ENCODE measurements around the gene MDM1. TPM values are rescaled to one million over a fixed set of nuclear protein-coding genes. Genes with fewer than 3 reads are reported as not detected.

The MDM1 gene
- total RNA-seq, 1 experiment from 2014 or later, result 10.0 TPM

- no peak for TF ChIP-seq REST (IDR thresholded peaks at IDR 0.05; ENCODE audit: low read depth)
- no peak for TF ChIP-seq SIN3A (IDR thresholded peaks at IDR 0.05; ENCODE audit: low read depth)
- TF ChIP-seq ZFX (IDR thresholded peaks at IDR 0.05), result no peak
- no peak for TF ChIP-seq SP1 (IDR thresholded peaks at IDR 0.05; ENCODE audit: low read depth)
- no peak for TF ChIP-seq ATF3 (IDR thresholded peaks at IDR 0.05)
- TF ChIP-seq RAD21 (IDR thresholded peaks at IDR 0.05; ENCODE audit: low read depth), result no peak
Observed at GRCh38 chr12:68253504-68253903, 78.7 kb downstream of the MDM1 start, which contains the start of gene IL22 (continued).

GRCh38 chr12:68252077-68252476 lies 80.1 kb downstream of the MDM1 start:
- CTCF ChIA-PET, result no interaction called here
- TF ChIP-seq EZH2phosphoT487 (IDR thresholded peaks at IDR 0.05; ENCODE audit: borderline replicate concordance) (no peak), RAD21 (IDR thresholded peaks at IDR 0.05; ENCODE audit: low read depth) (no peak)

More at GRCh38 chr12:68252077-68252476, 80.1 kb downstream of the MDM1 start:
- H3K4me3 ChIP-seq (replicated peaks in 1 of 2; ENCODE audit: low read depth in 1 of 2, low read length in 2 of 2), result no peak overlapping the region
- no peak overlapping the region for H3K9ac ChIP-seq (ENCODE audit: low read length)
- intact Hi-C loops (cut with micrococcal nuclease), result no loop called here
- ATAC-seq, result no peak
- H2AFZ ChIP-seq (ENCODE audit: low read depth, low read length, poor library complexity, severe bottlenecking), result no peak overlapping the region
- ChIA-PET RAD21 (ENCODE audit: low non-redundant PET in 1 of 2, low total read pairs in 2 of 2, uncharacterized antibody in 2 of 2, unreplicated experiment in 2 of 2) (no interaction called here), POLR2A (no interaction called here)
- H3K27ac ChIP-seq (ENCODE audit: low read depth, low read length), result no peak overlapping the region
- BruUV-seq (replicated peaks), result no TSS peak
- H3K9me3 ChIP-seq (ENCODE audit: control insufficient read depth in 1 of 2, insufficient read depth in 1 of 2, low read depth in 1 of 2, low read length in 2 of 2), result no peaks in the 10 kb centered on the region
- no peak overlapping the region for H3K4me2 ChIP-seq (ENCODE audit: low read length)
- no peaks in the 10 kb centered on the region for H3K79me2 ChIP-seq (ENCODE audit: insufficient read depth, low read length)
- no peaks in the 10 kb centered on the region for H3K9me2 ChIP-seq (ENCODE audit: insufficient read depth)
- H3K36me3 ChIP-seq (ENCODE audit: control insufficient read depth in 1 of 2, insufficient read depth in 2 of 2, low read length in 2 of 2), result no peaks in the 10 kb centered on the region
- H4K20me1 ChIP-seq (ENCODE audit: insufficient read depth), result no peaks in the 10 kb centered on the region
- H3K27me3 ChIP-seq (ENCODE audit: insufficient read depth, low read length), result no peaks in the 10 kb centered on the region
- DNase-seq (ENCODE audit: low read depth, low spot score), result no peak
- no peaks in the 10 kb centered on the region for H3K4me1 ChIP-seq (ENCODE audit: control insufficient read depth in 1 of 2, insufficient read depth in 2 of 2, low read length in 2 of 2)
